Fibroblast of lung (primary cell): ENCODE results near the gene GPD1L. TPM values are rescaled to one million over a fixed set of nuclear protein-coding genes. Genes with fewer than 3 reads are reported as not detected.

Experiments used
- DNase-seq, 2 donors: peaks; one replicate each; pipeline versions ENCODE4 v3.0.0 to v3.0.0-alpha.2; 2010; ENCODE audit warnings: low read depth in 2 of 2
- H2AFZ ChIP-seq: 2 replicates; pipeline ENCODE4 v1.5.1; 2012; ENCODE audit warnings: low read length, control low read depth, inconsistent platforms
- H3K27ac ChIP-seq: 2 replicates; pipeline ENCODE4 v1.5.1; 2011; ENCODE audit warnings: low read length, control low read depth; ENCODE audit not compliant: insufficient read depth
- H3K27me3 ChIP-seq: 2 replicates; pipeline ENCODE4 v1.5.1; 2011; ENCODE audit warnings: mild to moderate bottlenecking, low read length; ENCODE audit not compliant: control insufficient read depth, insufficient read depth
- H3K36me3 ChIP-seq: 2 replicates; pipeline ENCODE4 v1.5.1; 2011; ENCODE audit warnings: low read length; ENCODE audit not compliant: control insufficient read depth, insufficient read depth
- H3K4me1 ChIP-seq: 2 replicates; pipeline ENCODE4 v1.5.1; 2011; ENCODE audit warnings: low read length; ENCODE audit not compliant: control insufficient read depth, insufficient read depth; ENCODE audit errors: extremely low read depth
- H3K4me2 ChIP-seq: 2 replicates; pipeline ENCODE4 v1.5.1; 2011; ENCODE audit warnings: low read length, control low read depth; ENCODE audit not compliant: insufficient read depth; ENCODE audit errors: extremely low read depth
- H3K4me3 ChIP-seq, 4 experiments: fragments of 200-600 bp in 1 of 4; sonication (generic) in 1 of 4; replicated peaks in 1 of 4; 2 replicates each; pipeline ENCODE4 v1.5.1; 2011 to 2016; ENCODE audit warnings: low read length in 4 of 4, low read depth in 3 of 4, mild to moderate bottlenecking in 3 of 4, control low read depth in 2 of 4, inconsistent platforms in 1 of 4, mixed read lengths in 1 of 4; ENCODE audit not compliant: insufficient read depth in 1 of 4; ENCODE audit errors: control extremely low read depth in 1 of 4
- H3K79me2 ChIP-seq: 2 replicates; pipeline ENCODE4 v1.5.1; 2012; ENCODE audit warnings: mild to moderate bottlenecking, low read length, inconsistent platforms; ENCODE audit not compliant: control insufficient read depth, insufficient read depth
- H3K9ac ChIP-seq: 2 replicates; pipeline ENCODE4 v1.5.1; 2011; ENCODE audit warnings: mild to moderate bottlenecking, low read length, control low read depth; ENCODE audit not compliant: insufficient read depth
- H3K9me3 ChIP-seq: 2 replicates; pipeline ENCODE4 v1.5.1; 2012; ENCODE audit warnings: low read depth, low read length; ENCODE audit not compliant: control insufficient read depth, insufficient read depth
- H4K20me1 ChIP-seq: 2 replicates; pipeline ENCODE4 v1.5.1; 2011; ENCODE audit warnings: low read length; ENCODE audit not compliant: control insufficient read depth, insufficient read depth; ENCODE audit errors: extremely low read depth
- EZH2 ChIP-seq: IDR thresholded peaks from 2 replicates; pipeline ENCODE4 v1.5.1; 2012; ENCODE audit warnings: low read length, control low read depth, mild to moderate bottlenecking; ENCODE audit errors: missing control alignments
- polyA plus RNA-seq, 2 donors: library from polyadenylated mRNA; depleted of rRNA in 1 of 2; stranded (reverse) in 1 of 2; unstranded in 1 of 2; fragments of >200 nt; gene quantifications; 2 replicates each; pipeline ENCODE4 v1.2.1, GENCODE V29; 2011 to 2012; ENCODE audit warnings: missing spikeins in 1 of 2
- total RNA-seq: library from RNA; depleted of rRNA; stranded (reverse); fragments of >200 nt; gene quantifications from 2 replicates; pipeline ENCODE4 v1.2.1, GENCODE V29; 2014
- TF ChIP-seq, protein P1 (sequence below), 2 donors: IDR thresholded peaks in 1 of 2; conservative IDR thresholded peaks in 1 of 2; 1 replicate in 1 of 2; 2 replicates in 1 of 2; pipeline ENCODE4 v1.5.1; 2011 to 2012; ENCODE audit warnings: low read length in 2 of 2, control low read depth in 1 of 2, inconsistent platforms in 1 of 2, low read depth in 1 of 2, mild to moderate bottlenecking in 1 of 2

GPD1L gene
- total and polyA plus RNA-seq, 2 donors (not counting 1 experiment from before 2014, with no cell fraction given): 5.8 to 15.0 TPM

DNA sequence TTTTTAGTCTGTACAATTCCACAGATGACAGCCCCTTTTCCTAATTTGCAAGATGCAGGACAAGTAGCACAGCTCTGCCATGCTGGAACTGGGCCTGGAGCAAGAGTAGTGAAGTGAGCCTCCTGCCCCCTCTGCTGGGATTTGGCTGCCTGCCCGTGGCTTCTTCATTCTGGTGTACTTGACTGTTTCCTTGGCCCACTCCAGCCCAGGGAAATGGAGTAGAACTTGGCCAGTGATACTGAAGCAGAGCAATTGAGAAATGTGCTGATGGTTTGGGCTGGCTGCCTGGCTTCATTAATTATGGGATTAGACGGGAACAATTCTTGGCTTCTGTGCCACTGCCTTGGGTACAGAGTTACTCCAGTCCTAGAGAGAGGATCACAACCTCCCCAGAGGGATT lies 2.8 kb downstream of the GPD1L start:
- H2AFZ ChIP-seq: no peak overlapping the region
- H3K4me3 ChIP-seq: peak overlapping the region in 1 of 4 experiments; percentile 28
- peaks cover 3% of the 10 kb centered on the region for H3K4me1 ChIP-seq
- H4K20me1 ChIP-seq: no peaks in the 10 kb centered on the region
- no peaks in the 10 kb centered on the region for H3K27me3 ChIP-seq
- DNase-seq: peak; percentile 82 to 97
- TF ChIP-seq EZH2: no peak
- TF ChIP-seq, protein P1, sequence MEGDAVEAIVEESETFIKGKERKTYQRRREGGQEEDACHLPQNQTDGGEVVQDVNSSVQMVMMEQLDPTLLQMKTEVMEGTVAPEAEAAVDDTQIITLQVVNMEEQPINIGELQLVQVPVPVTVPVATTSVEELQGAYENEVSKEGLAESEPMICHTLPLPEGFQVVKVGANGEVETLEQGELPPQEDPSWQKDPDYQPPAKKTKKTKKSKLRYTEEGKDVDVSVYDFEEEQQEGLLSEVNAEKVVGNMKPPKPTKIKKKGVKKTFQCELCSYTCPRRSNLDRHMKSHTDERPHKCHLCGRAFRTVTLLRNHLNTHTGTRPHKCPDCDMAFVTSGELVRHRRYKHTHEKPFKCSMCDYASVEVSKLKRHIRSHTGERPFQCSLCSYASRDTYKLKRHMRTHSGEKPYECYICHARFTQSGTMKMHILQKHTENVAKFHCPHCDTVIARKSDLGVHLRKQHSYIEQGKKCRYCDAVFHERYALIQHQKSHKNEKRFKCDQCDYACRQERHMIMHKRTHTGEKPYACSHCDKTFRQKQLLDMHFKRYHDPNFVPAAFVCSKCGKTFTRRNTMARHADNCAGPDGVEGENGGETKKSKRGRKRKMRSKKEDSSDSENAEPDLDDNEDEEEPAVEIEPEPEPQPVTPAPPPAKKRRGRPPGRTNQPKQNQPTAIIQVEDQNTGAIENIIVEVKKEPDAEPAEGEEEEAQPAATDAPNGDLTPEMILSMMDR (conservative IDR thresholded peaks at IDR 0.05 in 1 of 2, IDR thresholded peaks at IDR 0.05 in 1 of 2; ENCODE audit: low read depth in 1 of 2, low read length in 2 of 2): no peak
- H3K27ac ChIP-seq: no peak overlapping the region
- H3K9me3 ChIP-seq: no peaks in the 10 kb centered on the region
- H3K9ac ChIP-seq: no peak overlapping the region
- no peaks in the 10 kb centered on the region for H3K36me3 ChIP-seq
- H3K4me2 ChIP-seq: peak overlapping the region; percentile 17
- H3K79me2 ChIP-seq: no peaks in the 10 kb centered on the region

DNA sequence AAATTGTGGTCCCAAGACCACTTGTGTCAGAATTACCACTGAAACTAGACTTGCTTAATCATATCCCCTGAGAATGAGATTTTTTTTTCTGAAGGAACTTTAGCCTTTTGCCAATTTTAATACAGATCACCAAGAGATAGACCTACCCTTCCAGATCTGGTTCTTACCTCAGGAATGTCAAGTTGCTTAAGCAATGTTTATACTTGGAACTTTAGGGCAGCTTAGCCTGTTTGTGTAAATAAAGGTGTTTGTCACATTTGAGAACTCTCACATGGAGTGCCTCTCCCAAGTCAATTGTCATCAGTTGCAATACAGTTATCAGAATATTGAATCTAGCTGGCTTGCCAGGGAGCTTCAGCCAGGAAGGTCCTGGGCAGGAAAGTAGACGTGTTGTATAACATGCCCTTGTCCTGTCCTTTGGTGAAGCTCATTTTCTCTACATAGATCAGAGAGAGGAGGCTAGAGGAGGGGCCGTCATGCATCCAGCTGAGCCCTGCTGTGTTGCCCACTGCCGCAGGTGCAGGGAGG lies 3.9 kb downstream of the GPD1L start:
- no peak overlapping the region for H3K4me2 ChIP-seq
- H3K27ac ChIP-seq: no peak overlapping the region
- no peak overlapping the region for H3K9ac ChIP-seq
- no peaks in the 10 kb centered on the region for H3K36me3 ChIP-seq
- no peak for DNase-seq
- no peaks in the 10 kb centered on the region for H3K79me2 ChIP-seq
- peaks cover 3% of the 10 kb centered on the region for H3K4me1 ChIP-seq
- no peaks in the 10 kb centered on the region for H3K9me3 ChIP-seq
- no peak overlapping the region for H2AFZ ChIP-seq
- TF ChIP-seq EZH2: no peak
- TF ChIP-seq, protein P1 (conservative IDR thresholded peaks at IDR 0.05 in 1 of 2, IDR thresholded peaks at IDR 0.05 in 1 of 2; ENCODE audit: low read depth in 1 of 2, low read length in 2 of 2): no peak
- no peak overlapping the region for H3K4me3 ChIP-seq
- H4K20me1 ChIP-seq: no peaks in the 10 kb centered on the region
- H3K27me3 ChIP-seq: no peaks in the 10 kb centered on the region

- TF ChIP-seq, protein P1 (conservative IDR thresholded peaks at IDR 0.05 in 1 of 2, IDR thresholded peaks at IDR 0.05 in 1 of 2; ENCODE audit: low read depth in 1 of 2, low read length in 2 of 2): no peak
- TF ChIP-seq EZH2: no peak
- H3K36me3 ChIP-seq: no peaks in the 10 kb centered on the region
- H3K9ac ChIP-seq: no peak overlapping the region
- no peaks in the 10 kb centered on the region for H3K9me3 ChIP-seq
- no peaks in the 10 kb centered on the region for H3K27me3 ChIP-seq
- no peak overlapping the region for H2AFZ ChIP-seq
- H3K4me1 ChIP-seq: no peaks in the 10 kb centered on the region
- H3K79me2 ChIP-seq: no peaks in the 10 kb centered on the region
- no peaks in the 10 kb centered on the region for H4K20me1 ChIP-seq
- no peak for DNase-seq
- no peak overlapping the region for H3K4me3 ChIP-seq
- H3K4me2 ChIP-seq: no peak overlapping the region
- H3K27ac ChIP-seq: no peak overlapping the region
Measured at GRCh38 chr3:32111560-32111959, 5.1 kb downstream of the GPD1L start.
